Motor neuron (in vitro differentiated cells): ENCODE results near the gene MRTO4. TPM values are rescaled to one million over a fixed set of nuclear protein-coding genes. Genes with fewer than 3 reads are reported as not detected.
A peak's percentile ranks its signal among the peaks of the same experiment; 100 is the strongest.
"Not testable (repeated sequence)": the region's sequence is repeated elsewhere in the genome, so short reads cannot be mapped to it uniquely, and the experiment has no call there.

Experiments
- ATAC-seq, 8 experiments: fragments of 200-7000 bp; cut with Tn5 transposase; replicated peaks in 6 of 8; 2 replicates each; pipeline ENCODE4 v1.8.0; 2021; ENCODE audit warnings: mild to moderate bottlenecking in 8 of 8, moderate library complexity in 8 of 8
- H3K27ac ChIP-seq, 2 donors: fragments of 250-450 bp; sonication (Bioruptor Pico); 2 replicates each; pipeline ENCODE4 v1.9.0; 2021; ENCODE audit warnings: antibody characterized with exemption in 2 of 2, mild to moderate bottlenecking in 2 of 2, moderate library complexity in 1 of 2
- H3K4me1 ChIP-seq, 2 donors: fragments of 250-450 bp; sonication (Bioruptor Pico); replicated peaks in 1 of 2; 2 replicates each; pipeline ENCODE4 v1.6.1; 2021; ENCODE audit warnings: antibody characterized with exemption in 2 of 2, mild to moderate bottlenecking in 2 of 2, moderate library complexity in 1 of 2
- H3K4me3 ChIP-seq, 5 donors: fragments of 250-450 bp; sonication (Bioruptor Pico); 2 replicates each; pipeline ENCODE4 v1.9.0; 2021; ENCODE audit warnings: antibody characterized with exemption in 5 of 5, mild to moderate bottlenecking in 5 of 5, moderate library complexity in 4 of 5
- WGBS, 10 experiments: fragments of 450-650 bp; shearing (Covaris generic); methylation state at CpG; one replicate each; pipeline ENCODE4 v1.0.0; 2022; 5-methylcytosine and 5-hydroxymethylcytosine counted together
- in situ Hi-C, 9 experiments: fragments of 400-800 bp; cut with MboI; loops; one replicate each; pipeline ENCODE4 v1.15.0; 2021; ENCODE audit warnings: low sequenced_read_pairs in 9 of 9, low pct_unique_long_range_greater_than_20kb in 2 of 9; ENCODE audit not compliant: unreplicated experiment in 9 of 9
- total RNA-seq, 8 experiments: library from RNA; unstranded; fragments of 300-600 nt; gene quantifications; 2 replicates each; pipeline versions ENCODE4 v1.2.3 to v1.2.4, GENCODE V29; 2022

The MRTO4 gene
- total RNA-seq, 8 experiments from 2014 or later = 32.1 to 67.3 (median 35.7) TPM

DNA sequence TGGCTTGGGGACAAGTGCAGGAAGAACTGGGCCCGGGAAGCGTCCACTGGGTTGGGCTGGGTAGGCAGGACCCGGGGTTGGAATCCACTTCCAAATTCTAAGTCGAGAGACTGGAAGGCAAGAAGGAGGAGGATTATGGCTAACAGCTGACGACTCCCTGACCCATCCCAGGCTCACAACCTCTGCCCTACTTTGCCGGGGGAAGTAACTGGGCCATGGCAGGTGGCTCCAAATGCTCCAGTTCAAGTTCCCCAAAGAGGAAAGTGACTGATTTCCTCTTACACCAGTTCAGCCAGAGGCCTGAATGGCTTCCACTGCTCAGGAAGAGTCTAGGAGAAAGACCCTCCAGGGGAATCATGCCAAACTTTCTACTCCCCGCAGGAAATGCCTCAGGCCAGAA is 11.7 kb upstream of the MRTO4 start:
- no peak for ATAC-seq
- Histone ChIP-seq H3K4me3 (no peak overlapping the region), H3K27ac (no peak overlapping the region), H3K4me1 (no peaks in the 10 kb centered on the region)
- 40 to 100% (median 93%) methylated on average over 1 to 6 of the region's 7 CpGs; no CpG with 5 or more reads in 3 of the 10 experiments for WGBS, 10 experiments
- in situ Hi-C loops = no loop called here

DNA sequence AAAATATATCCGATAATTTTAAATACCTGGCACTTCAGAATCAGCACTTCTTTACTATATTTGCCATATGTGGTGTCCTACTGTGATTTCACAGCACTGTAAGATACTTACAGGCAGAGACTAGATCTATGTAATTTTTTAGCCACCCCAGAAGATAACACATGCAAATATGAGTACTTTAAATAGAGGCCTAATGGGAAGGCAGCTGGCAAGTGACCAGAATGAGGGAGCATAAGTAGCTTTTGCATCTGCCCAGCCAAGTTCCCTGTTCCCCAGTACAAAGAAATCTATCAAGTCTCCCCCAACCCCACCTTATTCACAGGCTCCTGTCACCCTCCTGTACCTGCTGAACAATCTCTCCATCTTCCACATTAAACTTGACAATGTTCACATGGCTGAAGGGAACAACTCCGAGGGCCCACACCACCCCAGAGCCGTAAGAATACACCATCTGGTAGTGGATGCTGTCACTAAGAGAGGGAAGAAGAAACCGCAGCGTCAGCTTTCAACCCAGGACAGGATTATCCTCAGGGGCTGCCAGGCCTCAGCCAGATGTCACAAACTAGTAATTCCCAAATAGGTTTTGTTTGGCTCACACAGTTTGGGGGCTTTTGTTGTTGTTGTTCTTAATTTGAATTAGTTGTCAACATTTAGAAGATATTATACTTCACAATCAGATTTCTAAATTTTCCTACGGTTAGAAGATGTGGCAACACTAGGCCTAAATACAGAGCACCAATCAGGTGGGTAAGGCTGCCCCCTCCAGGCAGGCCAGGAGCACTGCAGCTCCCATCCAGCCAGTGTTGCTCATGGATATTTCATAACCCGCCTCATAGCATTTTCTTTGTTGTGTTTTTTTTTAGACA is 10.7 kb upstream of the MRTO4 start:
- peak; percentile 50 to 98 (median 65) for ATAC-seq
- 12 to 95% (median 84%) methylated on average over 1 to 7 of the region's 7 CpGs; no CpG with 5 or more reads in 3 of the 10 experiments for WGBS, 10 experiments
- in situ Hi-C loops = no loop called here

DNA sequence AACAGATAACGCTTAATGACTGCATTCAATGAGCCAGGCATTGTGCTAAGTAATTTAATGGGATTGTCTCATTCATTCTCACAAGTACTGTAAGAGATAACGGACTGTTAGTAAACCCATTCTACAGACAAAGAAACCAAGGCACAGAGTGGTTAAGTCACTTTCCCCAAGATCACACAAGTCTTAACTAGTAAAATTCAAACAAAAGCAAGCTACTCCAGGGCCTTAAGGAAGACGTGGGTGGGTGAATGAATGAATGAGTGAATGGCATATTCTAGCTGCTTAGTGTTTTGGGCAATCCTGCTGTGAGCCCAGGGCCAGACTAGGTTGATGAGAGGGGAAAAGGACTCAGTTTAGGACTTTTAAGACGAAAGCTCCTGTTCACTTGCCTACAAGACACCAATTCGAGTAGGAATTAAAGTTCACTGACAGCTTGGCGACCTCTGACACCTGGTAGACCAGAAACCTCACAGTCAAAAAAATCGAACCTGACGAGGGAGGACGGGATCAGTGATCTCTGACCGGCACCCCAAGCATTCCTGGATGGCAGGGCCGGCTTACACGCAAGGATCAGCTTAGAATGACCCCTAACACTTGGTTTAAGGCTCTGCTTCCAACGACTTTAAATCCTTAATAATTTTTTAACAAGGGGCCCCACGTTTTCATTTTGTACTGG is 838 bp upstream of the MRTO4 start:
- WGBS, 10 experiments = 0 to 83% (median 12%) methylated on average over 1 to 13 of the region's 14 CpGs
- in situ Hi-C loops = loop anchor here in 1 of 9 experiments (10.0 kb wide), 1 partner anchor 54 kb away; no protein-coding TSS in a partner anchor
- Histone ChIP-seq H3K27ac (peak overlapping the region; percentile 99 to 100), H3K4me1 (peaks cover 16% of the 10 kb centered on the region in 2 donors), H3K4me3 (peak overlapping the region; percentile 55 to 96 (median 74))
- peak in 3 of 8 experiments; percentile 2 to 12 (median 8) for ATAC-seq

More for the DNA sequence above, 10.7 kb upstream of the MRTO4 start:
- Histone ChIP-seq H3K27ac (no peak overlapping the region), H3K4me1 (no peaks in the 10 kb centered on the region), H3K4me3 (no peak overlapping the region)

DNA sequence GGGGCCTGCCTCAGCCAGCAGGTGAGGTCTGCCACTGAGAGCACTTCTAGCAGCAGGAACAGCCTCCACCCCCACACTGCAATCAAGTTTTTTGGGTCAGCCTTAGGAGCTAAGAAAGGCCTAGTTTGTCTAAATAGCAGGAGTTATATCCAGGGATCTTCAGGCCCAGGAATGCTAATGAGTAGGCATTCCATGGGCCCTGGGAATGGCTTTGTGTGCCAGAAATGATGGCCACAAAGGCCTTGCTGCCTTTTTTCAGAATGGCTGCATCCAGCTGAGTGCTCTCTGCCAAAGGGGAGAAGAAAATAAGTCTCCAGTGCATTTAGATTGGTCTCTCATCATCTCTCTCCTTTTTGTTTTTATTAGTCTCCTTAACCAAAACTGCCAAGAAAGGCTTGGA is 2.8 kb downstream of the MRTO4 start:
- in situ Hi-C loops = loop anchor here in 1 of 9 experiments (10.0 kb wide), 1 partner anchor 50 kb away; no protein-coding TSS in a partner anchor
- H3K27ac ChIP-seq = no peak overlapping the region

DNA sequence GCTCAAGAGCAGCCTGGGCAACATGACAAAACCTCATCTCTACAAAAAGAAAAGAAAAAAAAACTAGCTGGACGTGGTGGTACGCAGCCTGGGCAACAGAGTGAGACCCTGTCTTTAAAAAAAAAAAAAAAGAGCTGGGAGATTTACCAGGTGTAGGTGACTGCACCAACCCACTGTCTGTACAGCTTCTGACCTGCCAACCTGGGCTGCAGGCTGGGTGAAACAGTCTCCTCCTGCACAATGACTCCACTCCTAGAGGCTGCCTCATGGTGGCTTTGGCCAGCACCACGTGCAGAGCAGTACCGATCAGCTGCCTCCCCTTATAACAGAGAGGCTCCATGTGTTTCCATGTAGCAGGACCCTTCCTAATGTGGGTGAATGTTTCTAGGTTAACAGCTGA is 3.7 kb downstream of the MRTO4 start:
- Histone ChIP-seq H3K27ac (no peak overlapping the region), H3K4me1 (peaks cover 14% of the 10 kb centered on the region in 2 donors), H3K4me3 (no peak overlapping the region)
- in situ Hi-C loops = loop anchor here in 1 of 9 experiments (10.0 kb wide), 1 partner anchor 50 kb away; no protein-coding TSS in a partner anchor
- ATAC-seq = no peak
- 80 to 100% (median 90%) methylated on average over 2 to 3 of the region's 4 CpGs; no CpG with 5 or more reads in 5 of the 10 experiments for WGBS, 10 experiments

More for the DNA sequence above, 2.8 kb downstream of the MRTO4 start:
- Histone ChIP-seq H3K4me1 (peaks cover 16% of the 10 kb centered on the region in 2 donors), H3K4me3 (no peak overlapping the region)
- no peak for ATAC-seq

DNA sequence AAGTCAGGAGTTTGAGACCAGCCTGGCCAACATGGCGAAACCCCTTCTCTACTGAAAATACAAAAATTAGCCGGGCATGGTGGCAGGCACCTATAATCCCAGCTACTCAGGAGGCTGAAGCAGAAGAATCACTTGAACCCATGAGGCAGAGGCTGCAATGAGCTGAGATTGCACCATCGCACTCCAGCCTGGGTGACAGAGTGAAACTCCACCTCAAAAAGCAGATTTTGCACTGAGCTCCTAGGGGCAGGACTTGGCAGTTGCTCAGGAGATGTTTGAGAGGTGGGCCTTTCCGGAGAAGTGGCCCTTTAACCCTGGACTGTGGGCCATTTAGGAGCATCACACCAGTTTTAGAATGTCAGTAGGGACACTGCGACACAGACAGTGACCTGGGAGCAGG is 4.7 kb downstream of the MRTO4 start:
- 75 to 100% (median 98%) methylated on average over 1 to 4 of the region's 5 CpGs; no CpG with 5 or more reads in 5 of the 10 experiments for WGBS, 10 experiments
- not testable (repeated sequence) for ATAC-seq, H3K4me3 ChIP-seq, H3K27ac ChIP-seq
- peaks cover 10% of the 10 kb centered on the region in 2 donors for H3K4me1 ChIP-seq
- in situ Hi-C loops = loop anchor here in 1 of 9 experiments (10.0 kb wide), 1 partner anchor 48 kb away; no protein-coding TSS in a partner anchor

DNA sequence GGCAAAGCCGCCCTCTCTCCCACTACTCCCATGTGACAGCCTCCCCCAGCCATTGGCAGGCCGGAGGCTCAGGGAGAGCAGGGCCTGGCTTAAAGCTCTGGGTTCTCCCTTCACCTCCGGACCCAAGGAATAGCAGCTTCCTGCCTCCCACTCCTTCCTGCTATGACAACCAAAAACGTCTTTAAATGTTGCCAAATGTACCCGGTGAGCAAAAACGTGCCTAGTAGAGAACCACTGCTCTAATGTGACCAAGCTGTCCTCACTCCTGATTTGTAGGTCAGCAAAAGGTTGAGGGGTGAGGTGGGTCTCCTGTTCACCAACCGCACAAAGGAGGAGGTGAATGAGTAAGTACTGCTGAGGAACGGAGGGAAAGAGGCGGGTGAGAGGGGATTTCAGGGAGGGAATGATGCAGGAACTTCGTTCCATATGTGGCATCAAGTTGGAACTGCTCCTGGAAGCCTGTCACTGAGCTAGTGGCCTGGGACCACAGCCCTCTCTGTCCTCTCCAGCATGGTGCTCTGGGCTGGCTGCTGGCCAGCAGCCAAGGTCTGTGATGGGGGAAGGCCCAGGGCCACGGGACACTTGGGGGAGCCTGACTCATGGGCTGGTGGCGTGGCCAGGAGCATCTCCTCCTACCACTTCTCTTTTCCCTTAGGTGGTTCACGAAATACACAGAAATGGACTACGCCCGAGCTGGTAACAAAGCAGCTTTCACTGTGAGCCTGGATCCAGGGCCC is 5.7 kb downstream of the MRTO4 start:
- H3K4me1 ChIP-seq = peaks cover 10% of the 10 kb centered on the region in 2 donors
- WGBS, 10 experiments = 49 to 83% (median 78%) methylated on average over 3 to 12 of the region's 15 CpGs; no CpG with 5 or more reads in 4 of the 10 experiments
- in situ Hi-C loops = loop anchor here in 1 of 9 experiments (10.0 kb wide), 1 partner anchor 47 kb away; no protein-coding TSS in a partner anchor
- ATAC-seq = no peak
- no peak overlapping the region for H3K4me3 ChIP-seq
- no peak overlapping the region for H3K27ac ChIP-seq

DNA sequence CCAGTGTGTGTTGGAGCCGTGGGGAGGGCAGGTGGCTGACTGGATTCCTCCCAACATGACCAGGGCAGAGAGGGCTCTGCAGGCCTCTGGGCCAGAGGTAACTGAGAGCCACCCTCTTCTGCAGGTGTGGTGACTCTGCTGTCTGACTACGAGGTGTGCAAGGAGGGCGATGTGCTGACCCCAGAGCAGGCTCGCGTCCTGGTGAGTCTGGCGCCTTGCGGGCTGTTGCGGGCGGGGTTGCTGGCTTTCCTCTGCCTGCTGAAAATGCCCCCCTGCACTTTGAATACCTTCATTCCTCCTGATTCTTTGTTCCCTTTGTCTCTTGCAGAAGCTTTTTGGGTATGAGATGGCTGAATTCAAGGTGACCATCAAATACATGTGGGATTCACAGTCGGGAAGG is 6.7 kb downstream of the MRTO4 start:
- 92 to 100% (median 99%) methylated on average over 1 to 10 of the region's 10 CpGs; no CpG with 5 or more reads in 4 of the 10 experiments for WGBS, 10 experiments
- Histone ChIP-seq H3K4me1 (peaks cover 1% of the 10 kb centered on the region in 2 donors), H3K27ac (no peak overlapping the region), H3K4me3 (no peak overlapping the region)
- in situ Hi-C loops = loop anchor here in 1 of 9 experiments (10.0 kb wide), 1 partner anchor 46 kb away; no protein-coding TSS in a partner anchor
- no peak for ATAC-seq

DNA sequence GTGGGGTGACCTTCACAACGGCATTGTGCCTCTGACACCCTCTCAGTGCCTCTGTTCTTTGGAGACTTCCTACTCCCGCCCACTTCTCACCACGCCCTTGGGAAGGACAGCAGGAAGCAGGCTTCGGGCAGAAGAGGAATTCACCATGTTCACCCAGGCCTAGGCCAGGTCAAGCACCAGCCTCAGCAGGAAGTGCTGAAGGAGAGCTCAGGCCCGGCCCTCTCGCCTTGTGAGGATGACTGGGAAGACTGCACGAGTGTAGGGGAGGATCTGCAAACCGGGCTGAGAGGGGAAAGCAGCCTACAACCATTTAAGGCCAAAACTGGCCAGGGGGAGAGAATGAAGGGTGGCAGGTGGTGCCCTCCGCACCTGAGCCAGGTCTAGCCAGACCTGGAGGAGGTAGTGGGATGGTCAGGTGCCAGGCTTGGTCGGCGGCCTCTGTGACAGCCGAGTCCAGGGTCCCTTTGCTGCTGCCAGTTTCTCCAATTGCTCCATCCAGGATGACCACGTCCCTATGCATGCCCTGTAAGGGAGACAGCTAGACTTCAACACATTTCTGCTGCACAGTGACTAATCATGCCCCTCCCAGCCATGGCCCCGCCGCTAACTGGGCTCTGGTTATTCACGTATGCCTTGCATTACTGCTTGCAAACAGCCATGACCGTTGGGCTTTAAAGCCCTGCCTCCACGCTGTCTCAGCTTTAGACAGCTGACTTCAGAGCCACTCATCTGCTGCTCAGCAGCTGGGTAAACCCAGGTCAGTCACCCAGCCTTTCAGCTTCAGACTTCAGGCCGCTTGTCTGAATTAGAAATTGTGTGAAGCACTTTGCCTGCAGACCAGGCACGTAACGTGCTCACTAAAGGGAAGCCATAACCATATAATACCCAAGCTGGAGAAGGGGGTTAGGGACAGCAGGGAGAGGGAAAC is 8.9 kb downstream of the MRTO4 start:
- no peak overlapping the region for H3K4me3 ChIP-seq
- no peaks in the 10 kb centered on the region for H3K4me1 ChIP-seq
- 35 to 90% (median 82%) methylated on average over 1 to 16 of the region's 21 CpGs; no CpG with 5 or more reads in 2 of the 10 experiments for WGBS, 10 experiments
- no peak overlapping the region for H3K27ac ChIP-seq
- peak; percentile 39 to 97 (median 59) for ATAC-seq
- in situ Hi-C loops = no loop called here

DNA sequence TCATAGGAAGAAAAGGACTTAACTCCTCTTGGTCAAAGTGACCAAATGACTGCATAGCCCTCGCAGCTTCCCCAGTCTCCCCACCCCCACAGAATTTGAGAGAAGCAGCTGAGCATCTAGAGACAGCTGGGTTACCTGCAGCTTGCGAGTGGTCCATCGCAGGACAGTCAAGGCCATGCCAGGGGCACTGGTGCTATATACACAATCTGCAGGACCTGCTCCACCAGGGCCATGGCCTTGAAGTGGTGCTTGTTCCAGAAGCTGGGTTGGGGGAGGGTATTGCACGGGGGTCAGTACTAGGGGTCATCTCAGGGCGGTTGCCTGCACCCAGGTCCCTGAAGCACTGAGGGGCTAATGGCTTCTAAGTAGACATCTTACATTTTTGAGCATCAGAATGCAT is 10.4 kb downstream of the MRTO4 start:
- WGBS, 10 experiments = 83 to 100% (median 87%) methylated on average over 1 to 2 of the region's 5 CpGs; no CpG with 5 or more reads in 6 of the 10 experiments
- ATAC-seq = no peak
- in situ Hi-C loops = no loop called here

DNA sequence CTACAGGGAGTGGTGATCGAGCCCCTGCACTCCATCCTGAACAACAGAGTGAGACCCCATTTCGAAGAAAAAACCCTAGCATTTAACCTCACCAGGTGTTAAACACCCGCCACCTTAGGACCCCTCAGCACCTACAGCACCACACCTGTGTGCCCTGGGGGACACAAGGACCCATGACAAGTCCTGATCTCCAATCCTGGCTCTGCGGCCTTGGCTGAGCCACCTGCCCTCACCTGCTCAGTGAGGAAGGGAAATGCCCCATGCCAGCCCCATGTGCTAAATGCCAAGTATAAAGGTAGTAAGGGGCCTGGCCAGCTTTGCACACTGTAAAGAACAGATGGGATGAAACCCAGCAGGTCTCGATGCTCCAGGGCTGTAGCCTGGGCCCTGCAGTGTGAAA is 11.1 kb downstream of the MRTO4 start:
- Histone ChIP-seq H3K4me1 (no peaks in the 10 kb centered on the region), H3K4me3 (no peak overlapping the region), H3K27ac (no peak overlapping the region)
- whole genome bisulfite sequencing, 10 experiments = 85 to 100% (median 94%) methylated on average over 1 to 5 of the region's 5 CpGs; no CpG with 5 or more reads in 5 of the 10 experiments
- in situ Hi-C loops = no loop called here
- no peak for ATAC-seq

More for the DNA sequence above, 10.4 kb downstream of the MRTO4 start:
- no peak overlapping the region for H3K27ac ChIP-seq
- no peak overlapping the region for H3K4me3 ChIP-seq
- no peaks in the 10 kb centered on the region for H3K4me1 ChIP-seq
